Testis (tissue), 2 donors: ENCODE results near the gene ADGRD1.

Experiments
- POLR2A ChIP-seq: fragments of 450-650 bp; IDR thresholded peaks from one replicate; pipeline ENCODE4 v1.6.1; 2017; ENCODE audit warnings: antibody characterized with exemption, mild to moderate bottlenecking, moderate library complexity
- TF ChIP-seq, protein P1 (sequence below), 3 experiments: fragments of 450-650 bp in 2 of 3; fragments of 200-600 bp in 1 of 3; sonication (generic) in 1 of 3; IDR thresholded peaks; one replicate each; pipeline ENCODE4 v1.5.1; 2016 to 2019; ENCODE audit warnings: antibody characterized with exemption in 3 of 3, mild to moderate bottlenecking in 2 of 3, moderate library complexity in 1 of 3

DNA sequence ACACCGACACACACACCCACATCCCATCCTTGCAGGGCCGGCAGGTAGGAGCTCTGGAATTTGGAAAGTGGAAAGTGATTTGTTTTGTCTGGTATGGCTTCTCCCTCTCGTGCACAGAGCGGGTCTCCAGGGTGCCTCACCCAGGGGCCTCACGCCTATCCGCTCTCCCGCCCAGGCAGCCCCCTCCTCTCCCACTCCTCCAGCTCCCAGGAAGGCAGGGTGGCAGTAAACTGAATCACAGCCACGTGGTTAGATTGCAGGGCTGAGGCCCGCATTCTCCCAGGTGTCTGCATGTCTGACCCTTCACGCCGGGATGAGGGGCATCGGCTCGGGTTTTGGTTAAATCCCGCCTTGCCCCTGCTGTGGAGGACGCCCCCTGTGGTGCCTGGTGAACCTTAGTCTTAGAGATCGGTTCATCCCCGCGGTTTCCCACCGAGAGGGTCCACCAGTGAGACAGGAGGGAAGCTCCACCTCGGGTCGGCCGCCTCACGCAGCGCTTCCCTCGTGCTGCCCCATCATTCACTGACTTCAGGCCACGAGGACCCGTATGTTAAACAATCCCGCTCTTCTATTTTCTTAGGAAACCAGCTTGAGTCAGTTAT is 64.4 kb downstream of the ADGRD1 start:
- TF ChIP-seq, protein P1, sequence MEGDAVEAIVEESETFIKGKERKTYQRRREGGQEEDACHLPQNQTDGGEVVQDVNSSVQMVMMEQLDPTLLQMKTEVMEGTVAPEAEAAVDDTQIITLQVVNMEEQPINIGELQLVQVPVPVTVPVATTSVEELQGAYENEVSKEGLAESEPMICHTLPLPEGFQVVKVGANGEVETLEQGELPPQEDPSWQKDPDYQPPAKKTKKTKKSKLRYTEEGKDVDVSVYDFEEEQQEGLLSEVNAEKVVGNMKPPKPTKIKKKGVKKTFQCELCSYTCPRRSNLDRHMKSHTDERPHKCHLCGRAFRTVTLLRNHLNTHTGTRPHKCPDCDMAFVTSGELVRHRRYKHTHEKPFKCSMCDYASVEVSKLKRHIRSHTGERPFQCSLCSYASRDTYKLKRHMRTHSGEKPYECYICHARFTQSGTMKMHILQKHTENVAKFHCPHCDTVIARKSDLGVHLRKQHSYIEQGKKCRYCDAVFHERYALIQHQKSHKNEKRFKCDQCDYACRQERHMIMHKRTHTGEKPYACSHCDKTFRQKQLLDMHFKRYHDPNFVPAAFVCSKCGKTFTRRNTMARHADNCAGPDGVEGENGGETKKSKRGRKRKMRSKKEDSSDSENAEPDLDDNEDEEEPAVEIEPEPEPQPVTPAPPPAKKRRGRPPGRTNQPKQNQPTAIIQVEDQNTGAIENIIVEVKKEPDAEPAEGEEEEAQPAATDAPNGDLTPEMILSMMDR (IDR thresholded peaks at IDR 0.05) = no peak
- TF ChIP-seq POLR2A = no peak
